ENCODE results near the gene LRRC36. TPM values are rescaled to one million over a fixed set of nuclear protein-coding genes. Genes with fewer than 3 reads are reported as not detected.

Gene LRRC36
- total and polyA plus RNA-seq, 2 of the 8 experiments (the other 6 are each of a cell fraction or from before 2014, with no cell fraction given): 0.15 TPM; not detected in 1

- TF ChIP-seq JUND (IDR thresholded peaks at IDR 0.05; ENCODE audit: low read length) (no peak), TEAD4 (IDR thresholded peaks at IDR 0.05; ENCODE audit: low read depth, low read length) (no peak), CREB1 (IDR thresholded peaks at IDR 0.05) (no peak), KDM4A (IDR thresholded peaks at IDR 0.05; ENCODE audit: low read depth, low read length, severe bottlenecking) (no peak), SP4 (IDR thresholded peaks at IDR 0.05; ENCODE audit: low read length) (no peak), CEBPB (IDR thresholded peaks at IDR 0.05; ENCODE audit: low read depth, low read length) (no peak), FOSL1 (IDR thresholded peaks at IDR 0.05; ENCODE audit: insufficient read depth, low read depth, low read length) (no peak), TCF12 (IDR thresholded peaks at IDR 0.05; ENCODE audit: low read depth, low read length) (no peak), YY1 (IDR thresholded peaks at IDR 0.05; ENCODE audit: low read depth, low read length) (no peak), TBP (IDR thresholded peaks at IDR 0.05; ENCODE audit: low read depth, low read length) (no peak), BCL11A (IDR thresholded peaks at IDR 0.05; ENCODE audit: low read depth in 2 of 2, low read length in 2 of 2) (no peak), TAF7 (optimal IDR thresholded peaks at IDR 0.05; ENCODE audit: borderline replicate concordance, low read depth, low read length) (no peak)
Measured at GRCh38 chr16:67384778-67385510, 58.3 kb downstream of the LRRC36 start (continued).
